ENCODE results near the gene KIF1A. TPM values are rescaled to one million over a fixed set of nuclear protein-coding genes. Genes with fewer than 3 reads are reported as not detected.

Gene KIF1A
- total RNA-seq, 3 donors from 2014 or later: 1.5 to 17.2 (median 1.9) TPM

DNA sequence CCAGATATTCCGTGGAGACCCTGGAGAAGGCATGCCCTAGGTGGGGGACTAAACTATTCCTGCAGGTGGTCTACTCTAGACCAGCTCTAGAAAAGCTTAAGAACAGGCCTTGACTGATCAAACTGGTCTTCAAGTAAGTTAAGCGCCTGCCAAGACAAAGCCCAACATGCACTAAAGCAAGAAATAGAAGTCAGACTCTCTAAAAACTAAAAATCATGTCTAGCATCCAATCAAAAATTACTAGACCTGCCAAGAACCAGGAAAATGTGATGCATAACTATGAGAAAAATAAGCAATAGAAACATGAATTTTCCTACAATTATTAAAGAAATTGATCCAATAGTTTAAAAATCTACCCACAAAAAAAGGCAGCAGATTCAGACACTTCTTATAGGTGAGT lies 13.6 kb downstream of the KIF1A start:
- Histone ChIP-seq H3K36me3 (ENCODE audit: low read depth) (no peaks in the 10 kb centered on the region), H3K4me3 (no peak overlapping the region), H3K4me1 (ENCODE audit: low read depth) (no peaks in the 10 kb centered on the region), H3K9me3 (no peaks in the 10 kb centered on the region)
- DNase-seq: no peak
- TF ChIP-seq, protein P1, sequence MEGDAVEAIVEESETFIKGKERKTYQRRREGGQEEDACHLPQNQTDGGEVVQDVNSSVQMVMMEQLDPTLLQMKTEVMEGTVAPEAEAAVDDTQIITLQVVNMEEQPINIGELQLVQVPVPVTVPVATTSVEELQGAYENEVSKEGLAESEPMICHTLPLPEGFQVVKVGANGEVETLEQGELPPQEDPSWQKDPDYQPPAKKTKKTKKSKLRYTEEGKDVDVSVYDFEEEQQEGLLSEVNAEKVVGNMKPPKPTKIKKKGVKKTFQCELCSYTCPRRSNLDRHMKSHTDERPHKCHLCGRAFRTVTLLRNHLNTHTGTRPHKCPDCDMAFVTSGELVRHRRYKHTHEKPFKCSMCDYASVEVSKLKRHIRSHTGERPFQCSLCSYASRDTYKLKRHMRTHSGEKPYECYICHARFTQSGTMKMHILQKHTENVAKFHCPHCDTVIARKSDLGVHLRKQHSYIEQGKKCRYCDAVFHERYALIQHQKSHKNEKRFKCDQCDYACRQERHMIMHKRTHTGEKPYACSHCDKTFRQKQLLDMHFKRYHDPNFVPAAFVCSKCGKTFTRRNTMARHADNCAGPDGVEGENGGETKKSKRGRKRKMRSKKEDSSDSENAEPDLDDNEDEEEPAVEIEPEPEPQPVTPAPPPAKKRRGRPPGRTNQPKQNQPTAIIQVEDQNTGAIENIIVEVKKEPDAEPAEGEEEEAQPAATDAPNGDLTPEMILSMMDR (IDR thresholded peaks at IDR 0.05): no peak
- intact Hi-C loops (cut with DNase I, micrococcal nuclease): no loop called here
- ATAC-seq: no peak

DNA sequence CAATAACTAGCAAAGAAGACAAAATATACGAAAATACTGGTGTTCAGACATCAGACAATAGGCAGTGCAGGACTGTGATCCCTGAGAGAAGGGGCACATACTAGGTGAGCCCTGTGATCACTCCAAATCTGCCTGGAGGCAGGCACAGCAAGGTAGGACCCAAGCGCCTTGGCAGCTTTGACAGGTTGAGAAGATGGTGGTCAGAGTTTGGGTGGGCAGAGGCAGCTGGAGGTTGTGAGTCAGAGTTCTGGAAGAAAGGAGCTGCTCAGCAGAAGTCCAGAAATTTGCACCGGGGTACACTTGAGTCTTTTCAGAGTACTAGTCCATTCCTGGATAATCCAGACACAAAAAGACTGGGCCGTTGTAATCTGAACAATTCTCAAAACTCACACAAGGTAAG lies 14.0 kb downstream of the KIF1A start:
- H3K36me3 ChIP-seq (ENCODE audit: low read depth): no peaks in the 10 kb centered on the region
- ATAC-seq (no peak), DNase-seq (no peak)
- no peaks in the 10 kb centered on the region for H3K4me1 ChIP-seq (ENCODE audit: low read depth)
- H3K9me3 ChIP-seq: no peaks in the 10 kb centered on the region
- intact Hi-C loops (cut with DNase I, micrococcal nuclease): no loop called here
- TF ChIP-seq, protein P1 (IDR thresholded peaks at IDR 0.05): no peak
- H3K4me3 ChIP-seq: no peak overlapping the region

DNA sequence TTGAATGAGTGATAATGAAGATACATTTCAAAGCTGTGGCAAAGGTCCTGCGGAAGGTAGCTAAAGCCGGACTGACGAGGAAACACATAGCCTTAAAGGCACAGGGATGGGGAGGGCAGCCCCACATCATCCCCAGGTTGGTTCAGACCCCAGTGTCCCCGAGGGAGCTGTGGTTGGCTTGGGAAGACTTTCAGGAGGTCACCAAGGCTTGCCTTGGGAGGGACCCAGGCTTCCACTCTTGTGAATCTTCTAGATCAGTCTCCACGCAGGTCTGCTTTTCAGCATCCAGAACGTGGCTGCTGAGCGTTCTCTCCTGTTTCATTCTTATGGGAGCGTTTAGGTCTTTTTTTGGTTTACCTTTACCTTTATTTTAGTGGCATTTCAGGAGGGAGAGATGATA lies 16.8 kb downstream of the KIF1A start:
- ATAC-seq (no peak), DNase-seq (no peak)
- no peaks in the 10 kb centered on the region for H3K4me1 ChIP-seq (ENCODE audit: low read depth)
- intact Hi-C loops (cut with DNase I, micrococcal nuclease): no loop called here
- no peak overlapping the region for H3K4me3 ChIP-seq
- no peaks in the 10 kb centered on the region for H3K36me3 ChIP-seq (ENCODE audit: low read depth)
- TF ChIP-seq, protein P1 (IDR thresholded peaks at IDR 0.05): no peak
- no peaks in the 10 kb centered on the region for H3K9me3 ChIP-seq

DNA sequence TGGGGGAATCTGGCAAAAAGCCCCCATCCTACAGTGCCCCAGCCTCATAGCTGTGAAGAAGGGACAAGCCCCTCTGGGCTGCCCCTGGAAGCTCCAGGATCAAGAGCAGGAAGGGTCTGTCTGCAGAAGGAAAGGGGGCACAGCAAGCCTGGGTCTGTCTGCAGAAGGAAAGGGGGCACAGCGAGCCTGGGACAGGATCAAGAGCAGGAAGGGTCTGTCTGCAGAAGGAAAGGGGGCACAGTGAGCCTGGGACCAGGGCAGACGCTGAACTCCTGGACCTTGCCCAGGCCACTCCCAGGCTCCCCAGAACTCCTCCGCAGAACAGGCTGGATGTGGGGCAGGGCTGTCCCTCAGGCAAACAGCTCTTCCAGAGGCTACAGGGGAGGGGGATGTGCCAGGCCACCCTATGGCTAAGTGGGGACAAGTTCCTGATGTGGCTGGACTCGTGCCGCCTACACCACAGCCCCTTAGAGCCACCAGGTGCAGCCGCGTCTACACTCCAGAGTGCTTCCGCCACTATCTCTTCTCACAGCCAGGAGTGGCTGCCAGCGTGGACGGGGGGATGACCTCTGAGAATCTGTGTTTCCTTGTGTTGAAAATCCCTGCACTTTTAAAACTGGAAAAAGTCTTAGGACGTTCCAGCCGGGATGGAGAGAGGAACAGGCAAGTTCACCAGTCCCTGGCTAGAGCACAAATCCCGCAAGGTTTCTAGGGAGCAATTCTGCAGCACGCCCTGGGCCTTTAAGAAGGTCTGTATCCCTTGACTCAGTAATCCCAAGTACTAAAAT lies 20.8 kb downstream of the KIF1A start:
- H3K36me3 ChIP-seq (ENCODE audit: low read depth): no peaks in the 10 kb centered on the region
- no peaks in the 10 kb centered on the region for H3K4me1 ChIP-seq (ENCODE audit: low read depth)
- intact Hi-C loops (cut with DNase I, micrococcal nuclease): no loop called here
- TF ChIP-seq, protein P1 (IDR thresholded peaks at IDR 0.05): no peak
- no peaks in the 10 kb centered on the region for H3K9me3 ChIP-seq
- DNase-seq (peak in 1 of 3 donors; percentile 27), ATAC-seq (no peak)
- H3K4me3 ChIP-seq: no peak overlapping the region

- DNase-seq: peak in 1 of 3 donors; percentile 5
- TF ChIP-seq, protein P1 (IDR thresholded peaks at IDR 0.05): no peak
- Histone ChIP-seq H3K4me3 (no peak overlapping the region), H3K4me1 (ENCODE audit: low read depth) (no peaks in the 10 kb centered on the region), H3K36me3 (ENCODE audit: low read depth) (no peaks in the 10 kb centered on the region), H3K9me3 (no peaks in the 10 kb centered on the region)
- ATAC-seq: no peak
- intact Hi-C loops (cut with DNase I, micrococcal nuclease): no loop called here
Observed at GRCh38 chr2:240798327-240798905, 21.6 kb downstream of the KIF1A start.
